Renal cortical epithelial cell (primary cell): ENCODE results near the gene ZYX. TPM values are rescaled to one million over a fixed set of nuclear protein-coding genes. Genes with fewer than 3 reads are reported as not detected.
"Not testable (repeated sequence)": the region's sequence is repeated elsewhere in the genome, so short reads cannot be mapped to it uniquely, and the experiment has no call there.

Experiments used
- DNase-seq: peaks from one replicate; pipeline ENCODE4 v3.0.0-alpha.2; 2011; ENCODE audit warnings: low read depth
- total RNA-seq: library from RNA; depleted of rRNA; stranded (reverse); fragments of >200 nt; gene quantifications from 2 replicates; pipeline ENCODE4 v1.2.3, GENCODE V29; 2014

Gene ZYX
- total RNA-seq, 1 donor from 2014 or later = 92.3 TPM

DNA sequence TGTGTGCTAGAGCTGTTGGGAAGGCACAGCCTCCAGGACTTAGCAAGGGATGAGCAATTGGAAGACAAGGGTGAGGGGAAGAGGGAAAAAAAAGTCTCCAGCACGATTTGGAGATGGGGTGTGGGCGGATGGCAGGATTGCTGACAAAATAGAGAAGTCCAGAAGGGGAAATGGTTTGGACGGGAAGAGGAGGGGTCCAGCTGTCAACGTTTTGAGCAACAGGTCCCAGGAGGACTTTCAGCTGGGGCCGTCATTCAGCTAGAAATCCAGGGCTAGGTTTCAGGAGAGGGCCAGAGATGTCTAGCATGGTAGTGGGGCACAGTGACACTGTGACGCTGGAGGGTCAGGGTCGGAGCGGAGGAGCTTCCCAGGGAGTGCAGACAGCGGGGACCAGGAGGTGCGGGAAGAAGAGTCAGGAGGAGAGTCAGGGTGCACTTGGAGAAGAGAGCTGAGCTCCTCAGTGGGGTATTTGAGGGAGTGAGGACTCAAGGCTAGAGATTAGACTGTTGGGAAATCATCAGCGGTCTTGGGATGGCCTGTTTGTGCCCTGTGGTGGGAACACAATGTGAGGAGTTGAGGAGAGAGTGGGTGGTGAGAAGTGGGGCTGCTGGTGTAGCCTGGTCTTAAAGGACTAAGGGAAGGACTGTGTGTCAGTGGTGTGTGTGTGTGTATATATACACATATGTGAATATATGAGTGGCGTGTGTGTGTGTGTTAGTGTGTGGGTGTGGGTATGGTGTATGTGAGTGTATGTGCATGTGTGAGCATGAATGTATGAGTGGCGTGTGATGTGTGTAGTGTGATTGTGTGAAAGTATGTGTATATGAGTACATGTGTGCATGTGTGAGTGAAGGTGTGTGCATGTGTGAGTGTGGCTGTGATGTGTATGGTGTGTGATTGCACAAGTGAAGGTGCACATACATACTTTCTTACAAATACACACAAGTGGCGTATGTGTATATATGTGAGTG, 3.8 kb downstream of the ZYX start:
- no peak for DNase-seq

DNA sequence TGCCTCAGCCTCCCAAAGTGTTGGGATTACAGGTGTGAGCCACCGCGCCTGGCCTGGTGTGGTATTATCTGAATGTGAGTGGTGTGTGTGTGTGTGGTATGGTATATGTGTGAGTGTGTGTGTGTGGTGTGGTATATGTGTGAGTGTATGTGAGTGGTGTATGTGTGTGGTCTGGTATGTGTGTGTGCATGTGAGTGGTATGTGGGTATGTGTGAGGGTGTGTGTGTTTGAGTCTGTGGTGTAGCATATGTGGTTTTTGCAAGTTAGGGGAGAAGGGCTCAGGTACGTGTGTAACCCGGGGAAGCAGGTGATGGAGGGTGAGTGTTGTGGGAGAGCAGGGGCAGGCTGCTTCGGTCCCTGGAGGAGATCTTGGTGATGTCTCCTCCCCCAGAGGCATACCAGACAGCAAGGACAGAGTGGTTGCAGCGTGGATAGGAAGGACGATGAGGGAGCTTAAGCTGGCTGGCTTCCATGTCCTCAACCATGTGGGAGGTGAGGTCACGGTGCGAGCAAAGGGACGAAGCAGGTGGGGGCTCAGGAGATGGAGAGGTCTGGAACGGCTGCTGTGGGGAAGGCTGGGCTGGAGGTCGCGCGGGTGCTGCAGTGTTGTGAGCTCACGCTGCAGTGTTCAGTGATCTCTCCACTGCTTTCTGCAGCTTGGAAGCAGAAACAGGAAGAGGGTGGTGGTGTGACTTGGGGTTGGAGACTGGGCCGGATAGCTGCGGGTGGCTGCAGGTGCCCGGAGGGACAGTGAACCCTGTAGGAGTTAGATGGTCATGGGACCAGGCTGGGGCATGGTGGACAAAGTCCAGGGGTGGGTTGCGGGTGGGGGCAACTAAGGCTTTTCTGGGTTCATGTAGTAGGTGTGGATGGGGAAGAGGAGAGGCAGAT, 5.0 kb downstream of the ZYX start:
- no peak for DNase-seq

- DNase-seq = no peak
Measured at GRCh38 chr7:143387156-143387975, 6.2 kb downstream of the ZYX start.

- DNase-seq = no peak
Measured at GRCh38 chr7:143388051-143388450, 6.9 kb downstream of the ZYX start.

DNA sequence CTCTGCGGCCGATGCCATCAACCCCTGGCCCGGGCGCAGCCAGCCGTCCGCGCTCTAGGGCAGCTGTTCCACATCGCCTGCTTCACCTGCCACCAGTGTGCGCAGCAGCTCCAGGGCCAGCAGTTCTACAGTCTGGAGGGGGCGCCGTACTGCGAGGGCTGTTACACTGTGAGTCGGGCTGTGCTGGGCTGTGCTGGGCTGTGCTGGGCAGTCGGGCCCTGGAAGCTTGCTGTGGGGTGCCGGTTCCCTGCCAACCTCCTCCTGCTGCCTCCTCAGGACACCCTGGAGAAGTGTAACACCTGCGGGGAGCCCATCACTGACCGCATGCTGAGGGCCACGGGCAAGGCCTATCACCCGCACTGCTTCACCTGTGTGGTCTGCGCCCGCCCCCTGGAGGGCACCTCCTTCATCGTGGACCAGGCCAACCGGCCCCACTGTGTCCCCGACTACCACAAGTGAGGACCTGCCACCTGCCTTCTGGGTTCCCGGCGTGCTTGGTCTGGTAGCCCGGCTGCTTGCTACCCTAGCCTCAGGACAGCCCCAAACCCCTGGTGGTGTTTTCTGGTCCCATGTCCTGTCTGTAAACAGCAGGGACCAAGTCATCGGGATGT, 7.5 kb downstream of the ZYX start:
- no peak for DNase-seq

DNA sequence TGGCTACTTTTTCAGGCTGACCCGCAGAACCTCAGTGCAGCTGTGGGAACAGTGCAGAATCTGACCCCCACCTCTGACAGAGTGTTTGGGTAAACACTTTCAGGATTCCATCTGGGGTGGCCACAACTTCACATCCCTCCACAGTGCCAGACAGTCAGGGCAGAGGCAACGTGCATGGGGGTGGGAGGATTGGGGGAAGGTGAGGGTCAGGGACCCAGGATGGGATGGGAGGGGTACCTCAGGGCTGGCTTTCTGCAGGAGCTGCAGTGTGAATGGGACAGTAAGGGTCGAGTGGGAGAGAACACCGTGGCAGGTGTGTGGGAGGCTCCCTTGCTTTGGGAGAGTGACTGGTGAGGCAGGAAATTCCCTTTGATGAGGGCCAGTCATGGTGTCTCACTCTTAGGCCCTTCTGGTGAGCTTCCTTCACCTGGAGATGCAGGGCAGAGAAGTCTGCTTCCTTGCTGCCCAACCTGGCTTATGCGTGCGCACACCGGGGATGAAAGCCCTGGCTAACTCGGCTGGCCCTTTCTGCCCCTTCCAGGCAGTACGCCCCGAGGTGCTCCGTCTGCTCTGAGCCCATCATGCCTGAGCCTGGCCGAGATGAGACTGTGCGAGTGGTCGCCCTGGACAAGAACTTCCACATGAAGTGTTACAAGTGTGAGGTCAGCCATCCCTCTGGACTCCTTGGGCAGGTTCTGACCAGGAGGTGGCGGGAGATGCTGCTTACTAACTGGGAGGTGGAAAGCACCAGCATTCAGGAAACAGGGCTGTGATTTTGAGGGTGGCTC, 8.4 kb downstream of the ZYX start:
- DNase-seq = no peak

DNA sequence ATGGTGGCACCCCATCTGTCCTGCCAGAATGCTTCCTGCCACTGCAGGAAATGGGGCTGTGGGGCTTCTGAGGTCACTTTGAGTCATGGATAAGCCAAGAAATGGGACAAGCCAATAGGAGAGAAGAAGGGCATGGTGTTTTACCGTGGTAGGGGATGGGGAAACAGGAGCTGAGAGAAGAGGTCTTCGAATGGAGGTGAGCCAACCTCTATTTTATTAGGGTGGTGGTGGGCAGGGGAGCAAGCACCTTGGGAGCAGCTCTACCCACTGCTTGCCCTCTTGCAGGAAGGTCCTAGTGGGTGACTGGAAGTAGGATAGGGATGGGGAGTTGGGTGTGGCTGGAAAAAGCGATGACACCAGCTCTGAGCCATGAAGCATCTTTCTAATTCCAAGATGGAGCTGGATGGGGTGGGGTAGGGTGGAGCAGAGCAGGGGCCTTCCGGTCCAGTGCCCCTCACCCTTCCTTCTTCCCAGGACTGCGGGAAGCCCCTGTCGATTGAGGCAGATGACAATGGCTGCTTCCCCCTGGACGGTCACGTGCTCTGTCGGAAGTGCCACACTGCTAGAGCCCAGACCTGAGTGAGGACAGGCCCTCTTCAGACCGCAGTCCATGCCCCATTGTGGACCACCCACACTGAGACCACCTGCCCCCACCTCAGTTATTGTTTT, 9.1 kb downstream of the ZYX start:
- no peak for DNase-seq

GRCh38 chr7:143390773-143391317, 9.7 kb downstream of the ZYX start:
- no peak for DNase-seq

DNA sequence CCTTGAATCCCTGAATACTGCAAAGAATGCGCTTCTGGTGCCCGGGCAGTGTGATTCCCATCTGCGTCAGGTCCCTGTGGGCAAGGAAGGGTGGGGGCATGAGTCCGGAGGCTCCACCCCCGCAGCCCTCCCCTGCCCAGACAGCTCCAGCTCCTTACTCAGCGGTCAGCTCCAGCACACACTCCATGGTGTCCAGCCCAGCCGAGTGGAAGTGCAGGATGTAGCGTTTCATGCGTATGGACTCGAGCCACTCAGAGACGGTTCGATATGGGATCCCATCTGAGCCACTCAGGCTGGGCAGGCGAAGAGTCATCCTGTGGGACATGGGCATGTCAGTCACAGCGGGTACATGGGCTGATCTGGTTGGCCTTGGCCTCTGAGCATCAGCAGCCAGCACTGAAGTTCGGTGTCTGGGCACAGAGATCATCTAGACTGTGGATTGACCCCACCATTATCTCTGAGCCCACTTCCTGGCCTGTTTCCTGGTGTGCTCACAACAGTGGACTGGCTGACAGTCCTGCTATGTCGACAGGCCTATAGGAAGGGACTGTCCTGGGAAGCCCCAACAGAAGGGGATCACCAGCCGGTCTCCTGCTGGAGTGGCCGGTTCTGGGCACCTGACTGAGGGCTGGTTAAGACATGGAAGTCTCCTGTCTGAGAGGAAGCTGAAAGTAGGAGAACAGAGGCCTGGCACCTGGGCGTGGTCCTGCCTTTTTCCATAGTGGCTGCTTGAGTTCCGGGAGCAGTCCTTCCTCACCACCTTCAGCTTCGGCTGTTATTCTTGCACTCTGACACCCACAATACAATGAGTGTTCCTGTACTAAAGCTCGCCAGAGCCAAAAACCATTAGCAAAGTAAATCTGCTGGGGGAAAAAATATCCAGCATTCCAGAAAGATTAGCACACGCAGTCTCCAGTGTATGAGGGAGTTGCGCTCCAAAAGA, 10.6 kb downstream of the ZYX start:
- peak; percentile 64 for DNase-seq

- not testable (repeated sequence) for DNase-seq
Measured at GRCh38 chr7:143392427-143392826, 11.3 kb downstream of the ZYX start.

DNA sequence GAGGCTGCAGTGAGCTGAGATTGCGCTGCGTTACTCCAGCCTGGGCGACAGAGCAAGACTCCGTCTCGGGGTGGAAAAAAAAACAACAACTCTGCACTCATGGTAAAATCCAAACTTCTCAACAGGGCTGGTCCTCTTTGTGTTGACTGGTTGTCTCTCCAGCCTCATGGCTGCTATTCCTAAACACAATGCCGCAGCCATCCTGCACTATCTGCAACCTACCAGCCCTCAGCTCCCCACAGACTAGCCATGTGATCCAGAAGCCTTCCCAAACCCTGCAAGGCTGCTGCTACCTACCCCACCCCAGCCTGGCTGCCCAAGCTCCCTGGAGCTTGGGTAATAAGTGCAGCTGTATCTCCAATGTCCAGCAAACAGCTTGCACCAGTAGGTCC, 11.7 kb downstream of the ZYX start:
- DNase-seq = no peak

GRCh38 chr7:143393267-143394041, 12.3 kb downstream of the ZYX start:
- no peak for DNase-seq

GRCh38 chr7:143394068-143394467, 12.9 kb downstream of the ZYX start:
- DNase-seq = no peak

GRCh38 chr7:143394777-143395176, 13.6 kb downstream of the ZYX start:
- no peak for DNase-seq

DNA sequence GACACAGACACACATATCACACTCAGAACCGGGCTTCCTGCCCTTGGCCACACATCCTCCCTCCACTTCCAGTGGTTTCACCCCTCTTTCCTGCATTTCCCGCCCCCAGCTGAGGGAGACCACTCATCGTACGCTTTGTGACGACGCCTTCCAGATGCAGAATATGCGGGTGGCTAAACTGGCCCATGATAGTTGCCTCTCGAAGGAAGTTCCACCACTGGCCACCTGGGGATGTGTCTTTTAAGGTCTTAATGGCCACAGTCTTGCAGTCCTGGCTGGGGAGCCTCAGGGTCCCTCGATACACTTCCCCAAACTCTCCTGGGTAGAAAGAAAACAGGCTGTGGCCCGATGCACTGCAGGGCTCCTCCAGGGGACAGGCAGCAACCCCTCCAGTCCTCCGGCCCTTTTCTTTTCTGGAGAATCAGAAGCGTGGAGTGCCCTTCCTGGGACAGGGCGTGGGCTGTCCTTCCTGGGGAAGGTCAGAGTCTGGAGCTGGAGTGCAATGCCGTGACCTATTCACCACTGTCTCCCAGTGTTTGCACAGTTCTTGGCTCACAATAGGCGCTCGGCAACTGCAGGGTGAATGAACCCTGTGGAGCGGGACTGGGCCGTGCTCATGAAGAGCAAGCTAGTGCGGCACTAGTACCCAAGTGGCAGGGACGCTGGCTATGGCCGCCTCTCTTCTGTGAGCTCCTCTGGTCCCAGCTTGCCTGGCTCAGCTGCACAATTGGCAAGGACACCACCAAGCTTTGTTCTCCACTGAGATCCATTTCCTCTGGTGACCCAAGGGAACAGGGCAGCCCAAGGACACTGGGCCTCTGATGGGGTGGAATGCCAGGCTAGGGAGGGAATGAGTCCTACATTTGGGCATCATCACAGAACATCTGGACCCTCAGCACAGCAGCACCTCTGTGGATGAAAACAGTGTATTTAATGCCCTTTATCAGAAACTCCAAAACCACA, 14.3 kb downstream of the ZYX start:
- DNase-seq = no peak

DNA sequence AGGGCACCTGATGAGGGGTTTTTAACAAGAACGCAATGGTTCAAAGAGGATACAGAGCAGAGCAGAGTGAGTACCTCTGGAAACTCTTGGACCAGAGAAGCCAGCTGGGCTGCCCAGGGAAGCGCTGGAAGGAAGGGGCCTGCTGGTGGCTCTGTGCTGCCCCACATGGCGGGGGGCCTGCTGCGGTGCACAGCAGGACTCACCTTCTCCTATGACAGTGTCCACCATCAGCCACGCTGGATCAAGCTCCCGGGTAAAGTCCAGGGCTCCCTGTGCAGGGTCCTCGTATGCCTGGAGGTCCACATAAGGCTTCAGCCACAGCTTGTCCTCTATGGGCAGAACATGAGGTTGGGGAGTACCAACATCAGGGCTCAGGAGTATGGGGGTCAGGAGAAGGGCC, 15.0 kb downstream of the ZYX start:
- DNase-seq = no peak
